ENCODE data around the gene NOL3. TPM values are rescaled to one million over a fixed set of nuclear protein-coding genes. Genes with fewer than 3 reads are reported as not detected.

NOL3 gene
- total and polyA plus RNA-seq, 2 of the 13 experiments (the other 11 are each of a cell fraction or from before 2014, with no cell fraction given): 5.7 to 20.5 TPM

GRCh38 chr16:67183627-67184452, 13.5 kb downstream of the NOL3 start, which contains the start of gene MATCAP1 (continued):
- TF ChIP-seq JARID2 (CRISPR knock-in tag; IDR thresholded peaks at IDR 0.05; ENCODE audit: insufficient replicate concordance) (no peak), HNF1A (IDR thresholded peaks at IDR 0.05; ENCODE audit: low read depth) (no peak), HNF1A (CRISPR knock-in tag; IDR thresholded peaks at IDR 0.05; ENCODE audit: borderline replicate concordance) (peak; percentile 68; the same call in 1 of the 2 replicates), RCOR2 (CRISPR knock-in tag; IDR thresholded peaks at IDR 0.05) (no peak), TFE3 (CRISPR knock-in tag; IDR thresholded peaks at IDR 0.05) (0 out of 2 replicates have a peak, but pooled peaks have one; percentile 23), ZNF343 (CRISPR knock-in tag; IDR thresholded peaks at IDR 0.05) (peak; percentile 93), ZNF138 (CRISPR knock-in tag; IDR thresholded peaks at IDR 0.05; ENCODE audit: low read depth) (peak; percentile 73; the same call in 1 of the 2 replicates), SMYD3 (CRISPR knock-in tag; IDR thresholded peaks at IDR 0.05) (peak; percentile 90), ZC3H4 (CRISPR knock-in tag; IDR thresholded peaks at IDR 0.05; ENCODE audit: borderline replicate concordance) (no peak), ASH2L (IDR thresholded peaks at IDR 0.05; ENCODE audit: insufficient read length, low read depth, low read length) (peak; percentile 95), MED1 (CRISPR knock-in tag; IDR thresholded peaks at IDR 0.05) (0 out of 2 replicates have a peak, but pooled peaks have one; percentile 63), ZNF703 (CRISPR knock-in tag; IDR thresholded peaks at IDR 0.05; ENCODE audit: borderline replicate concordance) (no peak; the same call in 1 of the 2 replicates), ZNF318 (CRISPR knock-in tag; IDR thresholded peaks at IDR 0.05) (no peak; the same call in 1 of the 2 replicates), ZKSCAN8 (CRISPR knock-in tag; IDR thresholded peaks at IDR 0.05; ENCODE audit: borderline replicate concordance) (peak; percentile 75; the same call in 1 of the 2 replicates)
